Measurements from ENCODE around the gene LPAR1. TPM values are rescaled to one million over a fixed set of nuclear protein-coding genes. Genes with fewer than 3 reads are reported as not detected.
"Not testable (repeated sequence)": the region's sequence is repeated elsewhere in the genome, so short reads cannot be mapped to it uniquely, and the experiment has no call there.

The LPAR1 gene, protein sequence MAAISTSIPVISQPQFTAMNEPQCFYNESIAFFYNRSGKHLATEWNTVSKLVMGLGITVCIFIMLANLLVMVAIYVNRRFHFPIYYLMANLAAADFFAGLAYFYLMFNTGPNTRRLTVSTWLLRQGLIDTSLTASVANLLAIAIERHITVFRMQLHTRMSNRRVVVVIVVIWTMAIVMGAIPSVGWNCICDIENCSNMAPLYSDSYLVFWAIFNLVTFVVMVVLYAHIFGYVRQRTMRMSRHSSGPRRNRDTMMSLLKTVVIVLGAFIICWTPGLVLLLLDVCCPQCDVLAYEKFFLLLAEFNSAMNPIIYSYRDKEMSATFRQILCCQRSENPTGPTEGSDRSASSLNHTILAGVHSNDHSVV
- 16.7 TPM for total RNA-seq

DNA sequence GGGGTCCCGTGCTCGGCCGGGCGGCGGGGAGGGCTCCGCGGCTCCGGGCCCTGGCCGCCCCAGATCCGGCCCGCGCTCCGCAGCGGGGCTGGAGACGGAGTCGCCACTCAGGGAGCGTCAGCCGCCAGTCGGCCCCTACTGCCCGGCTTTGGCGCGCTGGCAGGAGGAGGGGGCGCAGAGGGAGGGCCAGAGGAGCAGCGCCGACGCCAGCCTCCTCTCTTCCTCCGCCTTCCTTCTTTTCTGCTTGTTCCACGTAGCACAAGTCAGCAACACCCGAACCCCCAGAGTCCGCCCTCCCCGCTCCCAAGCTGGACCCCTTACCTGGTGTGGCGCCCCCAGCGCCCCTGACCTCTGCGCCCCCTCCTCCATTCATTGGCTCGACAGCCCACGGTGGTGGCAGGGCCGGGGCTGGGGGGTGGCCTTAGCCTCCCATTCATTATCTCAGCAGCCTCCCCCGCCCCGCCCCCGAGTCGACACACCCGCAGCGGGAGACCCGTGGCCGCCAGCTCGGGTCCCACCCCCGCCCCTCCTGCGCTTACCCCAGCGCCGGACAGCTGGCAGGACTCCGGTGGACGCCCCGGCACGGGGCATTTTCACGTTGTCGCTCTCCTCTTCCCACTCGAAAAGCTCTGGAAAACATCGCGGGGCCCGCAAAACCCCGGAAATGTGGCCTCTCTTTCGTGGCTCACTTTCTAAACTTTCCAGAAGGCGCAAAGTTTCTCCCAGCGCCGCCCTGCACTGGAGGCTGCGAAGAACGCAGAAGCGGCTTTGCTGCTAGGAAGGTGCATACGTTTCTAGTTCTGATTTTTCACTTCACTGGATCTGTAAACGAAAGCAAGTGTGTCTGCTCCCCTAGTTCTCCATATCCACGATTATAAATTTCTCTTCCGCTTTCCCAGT is at the start of gene LPAR1:
LPAR1 (minus strand) TSS at position 140 of the 900 bp plus-strand sequence. CDS start 66,353 bp downstream, outside the sequence.
- DNase-seq (ENCODE audit: low spot score), result peak; percentile 23

DNA sequence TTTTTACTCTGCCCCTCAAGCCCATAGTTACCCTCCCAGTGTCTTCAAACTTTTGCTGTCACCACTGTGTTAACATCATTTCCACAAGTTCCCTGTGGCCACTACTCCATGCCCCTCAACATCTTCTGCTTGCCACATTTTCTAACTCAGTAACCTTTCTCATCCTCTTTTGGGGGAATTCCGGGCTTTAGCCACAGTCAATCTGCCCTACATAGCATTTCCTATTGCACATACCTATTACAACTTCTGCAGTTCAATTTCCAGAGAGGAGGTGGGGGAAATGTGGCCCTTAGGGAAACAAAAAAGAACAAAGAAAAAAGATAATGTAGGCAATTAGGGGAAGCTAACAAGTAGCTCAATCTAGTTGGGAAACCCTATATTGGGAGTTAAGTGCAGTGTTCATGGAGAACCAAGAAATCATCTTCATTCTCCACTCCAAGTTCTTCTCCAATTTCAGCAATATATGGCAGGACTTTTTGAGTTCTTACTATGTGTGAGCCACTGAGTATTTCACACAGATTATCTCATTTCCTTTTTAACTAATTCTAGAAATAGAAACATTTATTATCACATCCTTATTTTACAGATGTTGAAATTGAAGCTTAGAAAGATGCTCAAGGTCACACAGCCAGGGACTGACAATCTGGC is 40.2 kb upstream of the LPAR1 start:
- DNase-seq (ENCODE audit: low spot score), result no peak

DNA sequence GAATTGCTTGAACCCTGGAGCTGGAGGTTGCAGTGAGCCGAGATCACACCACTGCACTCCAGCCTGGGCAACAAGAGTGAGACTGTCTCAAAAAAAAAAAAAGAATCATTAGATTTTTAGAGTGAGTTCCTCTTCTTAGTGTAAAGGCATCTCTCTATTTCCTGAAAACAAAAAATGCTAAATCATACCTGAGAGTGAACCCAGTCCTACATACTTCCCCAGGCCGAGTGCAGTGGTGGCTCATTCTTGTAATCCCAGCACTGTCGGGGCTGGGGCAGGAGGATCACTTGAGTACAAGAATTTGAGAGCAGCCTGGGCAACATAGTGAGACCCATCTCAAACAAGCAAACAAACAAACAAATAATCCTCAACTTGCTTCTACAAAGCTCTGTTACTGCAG is 38.2 kb upstream of the LPAR1 start:
- DNase-seq (ENCODE audit: low spot score), result no peak

DNA sequence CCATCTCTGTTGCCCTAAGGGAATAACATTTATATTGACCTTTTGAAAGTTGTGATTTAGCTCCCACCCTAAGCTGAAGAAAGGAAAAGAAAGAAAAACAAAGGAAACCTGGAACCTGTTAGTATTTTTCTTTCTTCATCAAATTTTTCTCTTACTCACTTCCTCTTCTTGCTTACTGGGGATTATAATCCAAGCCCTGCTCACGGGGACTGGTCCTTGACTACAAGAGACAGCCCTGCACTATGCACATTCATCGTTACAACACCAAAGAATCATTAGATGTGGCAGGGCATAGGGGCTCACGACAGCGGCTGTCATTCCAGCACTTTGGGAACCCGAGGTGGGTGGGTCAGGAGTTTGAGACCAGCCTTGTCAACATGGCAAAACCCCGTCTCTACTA is 37.8 kb upstream of the LPAR1 start:
- DNase-seq (ENCODE audit: low spot score), result no peak

DNA sequence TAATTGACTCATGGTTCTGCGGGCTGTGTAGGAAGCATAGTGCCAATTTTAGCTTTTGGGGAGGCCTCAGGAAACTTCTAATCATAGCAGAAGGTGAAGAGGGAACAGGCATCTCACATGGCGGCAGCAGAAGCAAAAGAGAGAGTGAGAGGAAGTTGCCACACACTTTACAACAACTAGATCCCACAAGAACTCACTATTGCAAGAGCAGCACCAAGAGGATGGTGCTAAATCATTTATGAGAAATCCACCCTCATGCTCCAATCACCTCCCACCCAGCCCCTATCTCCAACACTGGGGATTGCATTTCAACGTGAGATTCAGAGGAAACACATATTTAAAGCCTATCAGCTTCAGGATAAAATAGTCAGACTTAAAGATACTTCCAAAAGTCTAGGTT is 36.1 kb upstream of the LPAR1 start:
- no peak for DNase-seq (ENCODE audit: low spot score)

DNA sequence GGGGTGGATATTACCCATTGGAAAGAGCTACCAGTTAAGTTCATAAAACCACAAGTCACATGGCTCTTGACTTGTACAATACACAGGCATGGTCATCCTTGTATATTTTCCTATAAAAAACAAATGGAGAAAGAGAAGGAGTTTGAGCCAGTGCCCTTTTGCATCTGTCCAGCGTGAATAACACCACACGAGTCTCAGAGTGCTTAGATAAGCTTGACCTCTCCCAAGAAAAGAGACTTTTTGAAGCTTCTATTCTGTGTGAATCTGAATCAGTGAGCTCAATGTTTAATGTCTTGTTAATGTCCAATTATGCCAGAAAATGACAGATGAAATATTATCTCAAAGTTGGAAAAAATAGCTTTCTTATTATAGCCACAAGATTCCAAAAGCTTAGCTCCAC is 30.9 kb upstream of the LPAR1 start:
- no peak for DNase-seq (ENCODE audit: low spot score)

DNA sequence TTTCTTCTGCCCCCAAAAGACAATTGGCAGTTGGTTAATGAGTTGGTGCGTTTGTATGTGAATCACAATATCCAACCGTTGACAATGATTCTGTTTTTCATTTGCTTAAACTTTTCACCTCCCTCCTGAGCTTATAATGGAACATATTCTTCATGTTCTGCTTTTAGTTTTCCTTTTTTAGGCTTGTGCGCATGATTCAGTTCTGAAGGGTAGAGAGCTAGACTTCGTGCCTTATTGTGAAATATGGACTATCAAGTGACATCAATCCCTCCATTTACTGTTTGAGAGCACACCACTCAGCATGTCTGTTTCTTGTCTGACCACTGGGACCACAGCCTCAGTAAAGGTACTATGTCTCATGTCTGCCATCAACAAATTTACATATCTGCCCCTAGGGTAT is 30.5 kb upstream of the LPAR1 start:
- DNase-seq (ENCODE audit: low spot score), result no peak

DNA sequence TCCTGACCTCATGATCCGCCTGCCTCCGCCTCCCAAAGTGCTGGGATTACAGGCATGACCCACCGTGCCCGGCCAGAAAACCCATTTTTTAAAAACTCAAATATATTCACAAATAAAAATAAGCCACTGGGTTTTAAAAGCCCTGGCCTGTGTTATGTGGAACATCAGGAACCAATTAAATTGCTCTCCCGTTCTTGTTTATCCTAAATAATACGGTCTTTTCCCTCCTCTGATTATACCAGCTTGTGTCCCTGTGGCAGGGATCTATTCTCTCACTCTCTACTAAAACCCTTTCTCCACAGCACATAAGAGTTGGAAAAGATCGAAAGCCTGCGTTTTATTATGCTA is 30.1 kb upstream of the LPAR1 start:
- DNase-seq (ENCODE audit: low spot score), result no peak

DNA sequence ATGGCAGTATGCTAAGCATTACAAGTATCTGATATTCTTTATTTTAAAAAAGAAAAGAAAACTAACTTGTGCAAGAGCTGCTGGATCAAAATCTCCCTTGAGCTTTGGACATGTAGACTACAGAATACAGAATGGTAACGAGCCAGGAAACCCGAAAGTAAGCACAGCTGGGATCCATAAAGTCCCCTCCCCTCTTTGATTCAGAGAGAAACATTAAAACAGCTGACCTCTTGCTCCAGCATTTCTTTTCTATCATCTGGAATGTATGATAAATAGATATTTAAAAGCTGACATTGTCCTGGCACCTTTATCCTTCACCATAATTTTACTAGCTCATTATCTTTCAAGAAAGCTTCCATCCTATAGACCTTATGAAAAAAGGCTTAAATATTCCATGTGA is 28.2 kb upstream of the LPAR1 start:
- DNase-seq (ENCODE audit: low spot score), result no peak

DNA sequence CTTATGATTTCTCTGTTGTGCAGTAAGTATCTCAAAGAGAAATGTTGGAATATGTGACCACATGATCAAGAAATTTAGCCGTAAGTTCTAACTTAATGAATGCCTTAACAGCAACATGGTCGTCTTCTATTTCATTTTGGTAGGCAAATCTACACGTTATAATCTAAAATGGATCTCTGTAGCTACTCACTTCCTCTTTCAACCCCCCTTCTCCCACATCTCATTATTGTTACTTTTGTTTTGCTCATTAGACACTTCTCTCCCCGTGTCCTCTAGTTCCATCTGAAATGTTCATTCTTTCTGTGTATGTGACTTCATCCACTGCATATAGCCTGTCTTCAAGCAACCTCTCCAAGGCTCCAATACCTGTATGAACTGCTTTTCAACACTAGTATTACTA is 27.1 kb upstream of the LPAR1 start:
- DNase-seq (ENCODE audit: low spot score), result no peak

DNA sequence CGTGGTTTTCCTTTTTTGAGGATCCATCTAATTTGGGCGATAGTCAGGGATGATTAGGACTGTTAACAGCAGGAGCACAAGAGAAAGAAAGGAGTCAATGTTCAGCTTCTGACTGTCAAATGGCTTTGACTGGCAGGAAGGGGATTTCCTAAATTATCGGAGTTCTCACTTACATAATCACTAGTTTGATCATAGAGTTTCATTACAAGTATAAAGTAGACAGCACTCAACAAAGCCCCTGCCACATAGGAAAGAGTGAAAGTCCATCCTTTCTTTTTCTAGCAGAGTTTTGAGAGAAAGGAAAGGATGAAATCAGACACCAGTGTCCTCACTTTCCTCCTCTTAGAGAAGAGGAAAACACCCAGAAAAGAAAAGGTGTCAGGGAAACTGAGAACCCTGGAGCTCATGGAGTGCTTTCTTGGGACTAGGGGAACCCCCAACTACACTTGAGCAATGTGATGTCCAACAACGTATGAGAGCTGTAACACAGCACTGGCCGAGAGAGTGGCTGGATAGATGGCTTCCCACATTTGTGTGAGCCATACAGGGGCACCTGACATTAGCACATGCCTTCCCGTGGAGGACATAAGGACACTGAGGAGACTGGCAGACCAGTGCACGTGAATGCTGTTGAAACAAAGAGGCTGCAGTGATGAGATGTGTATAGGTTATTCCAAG is 26.0 kb upstream of the LPAR1 start:
- no peak for DNase-seq (ENCODE audit: low spot score)

DNA sequence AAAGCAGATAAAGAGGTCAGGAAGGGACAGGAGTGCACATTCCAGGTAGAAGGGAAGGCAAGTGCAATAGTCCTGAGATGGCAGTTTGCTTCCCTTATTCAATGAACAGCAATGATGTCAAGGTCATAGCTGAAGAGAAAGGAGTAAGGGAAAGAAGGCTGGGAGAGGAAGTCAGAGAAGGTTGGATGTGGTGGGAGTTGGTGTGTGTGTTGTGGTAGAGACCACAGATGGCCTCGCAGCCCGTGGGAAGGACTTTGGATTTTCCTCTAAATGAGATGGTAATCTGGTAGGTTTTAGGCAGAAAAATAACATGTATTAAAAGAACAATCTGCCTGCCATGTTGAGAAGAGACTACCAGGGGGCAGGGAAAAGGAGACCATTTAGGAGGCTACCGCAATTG is 25.1 kb upstream of the LPAR1 start:
- DNase-seq (ENCODE audit: low spot score), result no peak

DNA sequence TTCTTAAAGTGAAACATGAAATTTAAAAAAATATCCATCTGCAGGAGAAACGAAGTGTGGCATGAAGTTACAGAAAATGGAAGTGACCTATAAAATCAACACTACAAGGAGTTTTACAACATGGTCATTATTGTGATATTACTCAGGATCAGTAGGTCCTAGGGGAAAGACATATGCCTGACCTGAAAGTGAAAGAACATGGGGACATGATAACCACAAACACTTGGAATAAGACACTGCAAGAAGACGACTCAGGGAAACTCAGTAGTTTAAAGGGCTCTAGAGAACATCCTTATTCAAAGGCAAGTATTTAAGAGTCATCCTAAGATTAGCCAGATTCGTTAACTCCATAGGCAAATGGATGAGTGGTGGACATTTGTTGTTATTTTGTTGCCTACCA is 19.9 kb upstream of the LPAR1 start:
- no peak for DNase-seq (ENCODE audit: low spot score)

DNA sequence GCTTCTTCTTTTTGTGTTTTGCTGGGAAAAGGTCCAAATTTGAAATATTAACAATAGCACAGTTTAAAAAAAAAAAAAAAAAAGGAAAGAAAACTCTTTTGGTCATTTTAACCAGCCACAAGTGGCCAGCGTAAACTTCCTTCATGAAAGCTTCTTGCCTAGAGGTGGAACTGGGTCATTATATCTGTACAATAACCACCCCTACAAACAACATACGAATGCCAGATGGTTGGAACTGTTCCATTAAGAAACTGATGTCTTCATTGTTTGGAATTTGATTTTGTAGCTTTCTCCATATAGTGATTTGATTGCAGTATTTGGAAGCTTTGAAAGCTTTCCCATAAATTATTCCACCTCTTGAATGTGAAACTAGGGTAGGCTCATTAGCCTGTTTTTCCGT is 18.3 kb upstream of the LPAR1 start:
- no peak for DNase-seq (ENCODE audit: low spot score)

DNA sequence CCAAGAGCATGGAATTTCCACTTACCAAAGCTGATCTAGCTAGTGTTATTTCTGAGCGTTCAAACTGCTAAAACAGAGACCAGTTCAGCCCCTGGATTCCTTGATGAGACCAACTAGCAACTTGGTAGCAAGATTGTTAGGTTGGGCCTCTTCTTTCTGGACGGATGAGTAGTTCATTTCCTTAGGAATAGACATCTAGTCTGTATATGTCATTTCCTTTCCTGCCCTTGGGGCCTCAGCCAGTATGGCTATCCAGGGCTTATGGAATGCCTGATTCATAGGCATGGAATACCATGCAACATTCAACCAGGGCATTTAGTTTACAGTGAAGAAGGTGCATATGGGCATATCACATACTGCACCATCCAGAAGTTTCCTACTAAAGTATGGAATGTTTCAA is 14.5 kb upstream of the LPAR1 start:
- DNase-seq (ENCODE audit: low spot score), result no peak

DNA sequence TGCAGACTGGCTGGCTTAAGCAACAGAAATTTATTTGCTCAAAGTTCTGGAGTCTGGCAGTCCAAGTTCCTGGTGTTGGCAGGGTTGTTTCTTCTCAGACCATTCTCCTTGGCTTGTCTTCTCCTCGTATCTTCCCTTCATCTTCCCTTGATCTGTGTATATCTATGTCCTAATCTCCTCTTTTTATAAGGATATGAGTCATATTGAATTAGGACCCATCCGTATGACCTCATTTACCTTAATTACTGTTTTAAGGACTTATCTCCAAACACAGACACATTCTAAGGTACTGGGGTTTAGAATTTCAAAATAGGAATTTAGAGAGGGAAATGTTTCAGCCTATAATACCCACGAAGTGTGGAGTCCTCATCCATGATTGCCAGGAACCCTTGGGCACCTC is 13.1 kb upstream of the LPAR1 start:
- DNase-seq (ENCODE audit: low spot score), result no peak

DNA sequence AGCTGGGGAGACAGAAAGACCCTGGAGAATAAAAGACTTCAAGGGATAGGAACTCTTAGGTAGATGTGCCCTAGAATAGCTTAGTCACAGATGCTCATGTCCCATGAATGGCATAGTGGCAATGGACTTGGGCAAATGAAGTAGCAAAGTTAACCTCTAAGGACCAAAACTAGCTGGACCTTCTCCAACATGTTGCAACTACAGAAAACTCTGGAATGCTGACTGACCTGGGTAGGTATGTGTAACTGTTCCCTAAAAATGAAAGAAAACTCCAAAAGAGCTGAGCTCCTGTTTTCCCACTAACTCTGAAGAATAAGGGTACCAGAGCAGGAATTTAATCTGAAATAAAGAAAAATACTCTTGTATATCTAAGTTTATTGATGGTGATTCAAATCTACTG is 12.5 kb upstream of the LPAR1 start:
- DNase-seq (ENCODE audit: low spot score), result no peak

DNA sequence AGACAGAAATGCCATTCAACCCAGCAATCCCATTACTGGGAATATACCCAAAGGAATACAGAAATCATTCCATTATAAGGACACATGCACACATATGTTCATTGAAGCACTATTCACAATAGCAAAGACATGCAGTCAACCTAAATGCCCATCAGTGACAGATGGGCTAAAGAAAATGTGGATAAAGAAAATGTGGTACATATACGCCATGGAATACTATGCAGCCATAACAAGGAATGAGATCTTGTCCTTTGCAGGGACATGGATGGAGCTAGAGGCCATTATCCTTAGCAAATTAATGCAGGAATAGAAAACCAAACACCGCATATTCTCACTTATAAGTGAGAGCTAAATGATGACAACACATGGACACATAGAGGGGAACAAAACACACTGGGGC is 9.0 kb upstream of the LPAR1 start:
- DNase-seq (ENCODE audit: low spot score), result not testable (repeated sequence)

DNA sequence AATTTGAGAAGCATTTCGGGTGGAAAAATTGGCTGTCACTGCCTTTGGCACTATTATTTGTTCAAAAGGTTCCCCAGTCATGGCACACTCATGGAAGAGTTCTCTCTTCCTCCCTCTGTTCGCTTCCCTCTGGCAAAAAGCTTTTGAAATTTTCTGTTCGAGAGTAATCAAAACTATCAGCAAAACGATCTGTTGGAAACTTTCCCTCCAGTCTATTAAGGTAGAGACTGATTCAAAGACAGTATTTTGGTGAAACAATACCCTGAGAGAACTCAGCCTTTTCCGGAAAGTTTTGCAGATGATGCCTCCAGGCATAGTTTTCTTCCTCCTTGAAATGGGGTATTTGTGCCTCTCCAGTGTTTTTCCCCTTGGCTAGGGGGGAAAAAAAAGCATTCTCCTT is 3.6 kb upstream of the LPAR1 start:
- DNase-seq (ENCODE audit: low spot score), result no peak

DNA sequence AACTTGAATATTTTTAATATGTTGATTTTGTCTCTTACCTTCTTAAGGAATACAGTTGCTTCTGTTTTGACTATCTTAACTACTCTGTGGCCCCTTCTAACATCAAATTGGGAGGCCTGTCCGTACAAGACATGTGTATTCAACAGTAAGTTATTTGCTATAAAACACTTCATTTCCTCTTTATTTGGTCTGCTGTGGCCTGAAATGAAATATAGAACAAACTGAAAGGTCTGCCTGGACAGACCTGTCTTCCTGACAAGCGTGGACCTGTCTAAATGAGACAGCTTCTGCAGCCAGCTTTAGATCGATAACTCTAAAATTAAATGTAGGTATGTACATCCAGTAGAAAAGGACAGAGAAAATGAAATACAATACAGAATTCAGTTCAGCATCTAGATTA is 2.2 kb upstream of the LPAR1 start:
- DNase-seq (ENCODE audit: low spot score), result no peak

DNA sequence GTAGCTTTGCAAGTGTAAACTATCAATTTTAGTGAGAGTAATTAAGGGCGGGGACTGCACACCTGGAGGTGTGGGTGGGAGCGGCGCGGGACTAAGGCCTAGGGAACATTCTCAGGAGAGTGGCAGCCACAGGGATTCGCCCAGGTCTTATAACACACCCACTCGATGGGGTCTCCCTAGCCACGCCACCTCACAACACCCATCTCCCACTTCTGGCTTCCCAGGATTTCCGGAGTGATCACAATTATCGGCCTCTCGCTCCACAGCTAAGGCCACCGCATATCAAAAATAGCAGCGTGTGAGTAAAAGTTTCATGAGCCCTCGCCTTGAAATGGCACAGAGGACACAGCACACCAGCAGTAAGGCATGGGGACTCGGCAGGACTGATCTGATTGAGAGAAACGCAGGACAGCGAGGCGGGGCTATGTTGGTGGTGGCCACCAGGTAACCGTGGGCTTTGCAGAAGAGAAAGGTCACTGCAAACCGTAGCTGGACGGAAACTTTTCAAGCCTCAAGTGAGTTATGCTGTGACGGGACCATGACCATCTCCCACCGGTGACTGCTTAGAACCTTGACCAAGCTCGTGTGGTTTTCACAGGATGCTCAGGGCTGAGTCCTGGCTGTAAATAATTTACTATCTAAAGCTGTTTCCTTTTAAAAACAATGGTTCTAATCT is 1.1 kb upstream of the LPAR1 start:
- DNase-seq (ENCODE audit: low spot score), result no peak

All from mucosa of gallbladder (tissue), 1 donor.